Stimulated activated CD8-positive, alpha-beta memory T cell treated with anti-CD3 and anti-CD28 coated beads, Interleukin-2, amount 100 ng/mL, for 1 hour (primary cell): ENCODE results near the gene TOX3.

Source experiments
- DNase-seq, 2 donors: peaks; one replicate each; pipeline ENCODE4 v3.0.0-alpha.2; 2020; ENCODE audit warnings: low read depth in 2 of 2

The TOX3 gene

GRCh38 chr16:52537516-52537915 lies 9.4 kb downstream of the TOX3 start:
- DNase-seq: no peak

- no peak for DNase-seq
Measured at GRCh38 chr16:52535076-52535475, 11.9 kb downstream of the TOX3 start.

- no peak for DNase-seq
Measured at GRCh38 chr16:52533296-52533695, 13.6 kb downstream of the TOX3 start.

GRCh38 chr16:52532384-52532783 lies 14.6 kb downstream of the TOX3 start:
- no peak for DNase-seq

- DNase-seq: no peak
Measured at GRCh38 chr16:52529226-52529625, 17.7 kb downstream of the TOX3 start.

GRCh38 chr16:52528393-52529065 lies 18.4 kb downstream of the TOX3 start:
- DNase-seq: no peak

- no peak for DNase-seq
Measured at GRCh38 chr16:52526830-52527229, 20.1 kb downstream of the TOX3 start.

GRCh38 chr16:52526116-52526828 lies 20.7 kb downstream of the TOX3 start:
- DNase-seq: no peak

- no peak for DNase-seq
Measured at GRCh38 chr16:52521570-52521969, 25.4 kb downstream of the TOX3 start.

GRCh38 chr16:52518884-52519283 lies 28.1 kb downstream of the TOX3 start:
- DNase-seq: no peak

GRCh38 chr16:52515068-52515671 lies 31.8 kb downstream of the TOX3 start:
- no peak for DNase-seq

GRCh38 chr16:52512297-52512987 lies 34.5 kb downstream of the TOX3 start:
- no peak for DNase-seq

- DNase-seq: no peak
Measured at GRCh38 chr16:52501746-52502145, 45.2 kb downstream of the TOX3 start.

- DNase-seq: no peak
Measured at GRCh38 chr16:52500963-52501362, 46.0 kb downstream of the TOX3 start.

GRCh38 chr16:52499060-52499440 lies 47.9 kb downstream of the TOX3 start:
- no peak for DNase-seq

- DNase-seq: no peak
Measured at GRCh38 chr16:52498328-52499059, 48.4 kb downstream of the TOX3 start.

GRCh38 chr16:52497067-52497816 lies 49.7 kb downstream of the TOX3 start:
- DNase-seq: no peak

GRCh38 chr16:52496051-52496876 lies 50.7 kb downstream of the TOX3 start:
- no peak for DNase-seq

- no peak for DNase-seq
Measured at GRCh38 chr16:52494621-52495020, 52.3 kb downstream of the TOX3 start.

GRCh38 chr16:52494145-52494544 lies 52.8 kb downstream of the TOX3 start:
- no peak for DNase-seq
